Mesendoderm (in vitro differentiated cells): ENCODE measurements around the gene HOPX.

Experiments used
- DNase-seq: peaks from one replicate; pipeline ENCODE4 v3.0.0; 2013
- H2AK5ac ChIP-seq: 2 replicates; pipeline ENCODE4 v1.6.1; 2013; ENCODE audit warnings: low read length, inconsistent platforms
- H2BK120ac ChIP-seq: 2 replicates; pipeline ENCODE4 v1.6.1; 2013; ENCODE audit warnings: low read depth, mild to moderate bottlenecking, low read length, moderate library complexity, mixed read lengths
- H2BK15ac ChIP-seq: replicated peaks from 2 replicates; pipeline ENCODE4 v1.6.1; 2013; ENCODE audit warnings: low read depth, mild to moderate bottlenecking, moderate library complexity
- H2BK5ac ChIP-seq: 2 replicates; pipeline ENCODE4 v1.6.1; 2013; ENCODE audit warnings: low read length, inconsistent platforms
- H3K18ac ChIP-seq: 2 replicates; pipeline ENCODE4 v1.6.1; 2013; ENCODE audit warnings: mild to moderate bottlenecking, low read length, mixed read lengths
- H3K23ac ChIP-seq: one replicate; pipeline ENCODE4 v1.6.1; 2013; ENCODE audit warnings: low read length
- H3K27ac ChIP-seq: 2 replicates; pipeline ENCODE4 v1.5.1; 2013; ENCODE audit warnings: low read depth, mild to moderate bottlenecking, inconsistent platforms, low read length, moderate library complexity
- H3K27me3 ChIP-seq: 2 replicates; pipeline ENCODE4 v1.6.1; 2013; ENCODE audit warnings: low read length, control low read depth, mild to moderate bottlenecking, inconsistent platforms; ENCODE audit not compliant: insufficient read depth, poor library complexity
- H3K36me3 ChIP-seq: 2 replicates; pipeline ENCODE4 v1.6.1; 2013; ENCODE audit warnings: low read length, inconsistent platforms; ENCODE audit not compliant: control insufficient read depth, insufficient read depth
- H3K4ac ChIP-seq: one replicate; pipeline ENCODE4 v1.6.1; 2013; ENCODE audit warnings: low read depth, mild to moderate bottlenecking, low read length, moderate library complexity
- H3K4me1 ChIP-seq: 2 replicates; pipeline ENCODE4 v1.6.1; 2013; ENCODE audit warnings: low read depth, low read length, inconsistent platforms; ENCODE audit not compliant: control insufficient read depth
- H3K4me2 ChIP-seq: 2 replicates; pipeline ENCODE4 v1.6.1; 2013; ENCODE audit warnings: low read length
- H3K4me3 ChIP-seq: 2 replicates; pipeline ENCODE4 v1.5.1; 2013; ENCODE audit warnings: mild to moderate bottlenecking, low read length
- H3K56ac ChIP-seq: one replicate; pipeline ENCODE4 v1.6.1; 2013; ENCODE audit warnings: low read length
- H3K79me1 ChIP-seq: 2 replicates; pipeline ENCODE4 v1.6.1; 2013; ENCODE audit warnings: low read length, inconsistent platforms
- H3K79me2 ChIP-seq: 2 replicates; pipeline ENCODE4 v1.6.1; 2013; ENCODE audit warnings: mild to moderate bottlenecking, low read length; ENCODE audit not compliant: control insufficient read depth, insufficient read depth
- H3K9ac ChIP-seq: 2 replicates; pipeline ENCODE4 v1.6.1; 2013; ENCODE audit warnings: low read length, inconsistent platforms
- H4K5ac ChIP-seq: one replicate; pipeline ENCODE4 v1.6.1; 2013; ENCODE audit warnings: low read length
- H4K8ac ChIP-seq: one replicate; pipeline ENCODE4 v1.6.1; 2013; ENCODE audit warnings: low read depth, mild to moderate bottlenecking, control low read depth, low read length, moderate library complexity
- WGBS: extraction: QIAGEN DNeasy Blood & Tissue Kit; methylation state at CpG from one replicate; pipeline ENCODE4 v1.1.7; 2013; ENCODE audit warnings: low lambda C conversion rate, missing lambda C conversion rate; ENCODE audit not compliant: insufficient coverage; ENCODE audit errors: extremely low coverage; 5-methylcytosine and 5-hydroxymethylcytosine counted together

HOPX gene

GRCh38 chr4:56648824-56649151, 32.3 kb downstream of the HOPX start:
- no peak for DNase-seq
- no peak overlapping the region for H3K4me2 ChIP-seq
- H3K18ac ChIP-seq, result no peak overlapping the region
- H3K4me1 ChIP-seq, result no peaks in the 10 kb centered on the region
- no peaks in the 10 kb centered on the region for H3K79me2 ChIP-seq
- peaks cover under 1% of the 10 kb centered on the region for H3K27me3 ChIP-seq
- no peak overlapping the region for H4K8ac ChIP-seq
- no peak overlapping the region for H2BK120ac ChIP-seq
- no peak overlapping the region for H3K4me3 ChIP-seq
- no peak overlapping the region for H2BK5ac ChIP-seq
- H3K27ac ChIP-seq, result no peak overlapping the region
- H3K36me3 ChIP-seq, result no peaks in the 10 kb centered on the region
- H3K56ac ChIP-seq, result no peak overlapping the region
- no peak overlapping the region for H3K23ac ChIP-seq
- H4K5ac ChIP-seq, result no peak overlapping the region
- H2AK5ac ChIP-seq, result no peak overlapping the region
- no peak overlapping the region for H2BK15ac ChIP-seq
- no peaks in the 10 kb centered on the region for H3K79me1 ChIP-seq
- no peak overlapping the region for H3K9ac ChIP-seq
- no peak overlapping the region for H3K4ac ChIP-seq

- Histone ChIP-seq H3K79me1 (no peaks in the 10 kb centered on the region), H2BK120ac (no peak overlapping the region), H3K36me3 (no peaks in the 10 kb centered on the region), H3K4me1 (no peaks in the 10 kb centered on the region), H3K27ac (no peak overlapping the region), H3K18ac (no peak overlapping the region), H3K79me2 (no peaks in the 10 kb centered on the region), H3K4me3 (no peak overlapping the region), H3K27me3 (no peaks in the 10 kb centered on the region), H3K56ac (no peak overlapping the region), H2AK5ac (no peak overlapping the region), H3K9ac (no peak overlapping the region), H3K4ac (no peak overlapping the region), H4K5ac (no peak overlapping the region), H2BK5ac (no peak overlapping the region), H2BK15ac (no peak overlapping the region), H3K23ac (no peak overlapping the region), H3K4me2 (no peak overlapping the region), H4K8ac (no peak overlapping the region)
- no peak for DNase-seq
- no CpG with 5 or more reads among the region's 5 CpGs for WGBS
Observed at GRCh38 chr4:56648021-56648823, 32.9 kb downstream of the HOPX start.

- Histone ChIP-seq H3K36me3 (no peaks in the 10 kb centered on the region), H3K56ac (no peak overlapping the region), H3K79me2 (no peaks in the 10 kb centered on the region), H3K18ac (no peak overlapping the region), H2BK5ac (no peak overlapping the region), H4K5ac (no peak overlapping the region), H3K4me1 (no peaks in the 10 kb centered on the region), H3K79me1 (no peaks in the 10 kb centered on the region), H3K27me3 (no peaks in the 10 kb centered on the region), H3K27ac (no peak overlapping the region), H3K4me2 (no peak overlapping the region), H3K4me3 (no peak overlapping the region), H3K23ac (no peak overlapping the region), H3K9ac (no peak overlapping the region), H3K4ac (no peak overlapping the region), H2AK5ac (no peak overlapping the region), H2BK15ac (no peak overlapping the region), H4K8ac (no peak overlapping the region), H2BK120ac (no peak overlapping the region)
- DNase-seq, result no peak
- WGBS, result no CpG with 5 or more reads among the region's 1 CpG
Observed at GRCh38 chr4:56646341-56646740, 34.8 kb downstream of the HOPX start.

GRCh38 chr4:56643596-56643995, 37.5 kb downstream of the HOPX start:
- H3K4me1 ChIP-seq, result no peaks in the 10 kb centered on the region
- no peak overlapping the region for H4K5ac ChIP-seq
- H3K18ac ChIP-seq, result no peak overlapping the region
- H4K8ac ChIP-seq, result no peak overlapping the region
- no peaks in the 10 kb centered on the region for H3K27me3 ChIP-seq
- no peaks in the 10 kb centered on the region for H3K36me3 ChIP-seq
- H3K56ac ChIP-seq, result no peak overlapping the region
- no peaks in the 10 kb centered on the region for H3K79me2 ChIP-seq
- no peak overlapping the region for H3K27ac ChIP-seq
- no peak overlapping the region for H3K4me3 ChIP-seq
- no peak overlapping the region for H3K4me2 ChIP-seq
- H2BK5ac ChIP-seq, result no peak overlapping the region
- H2BK15ac ChIP-seq, result no peak overlapping the region
- no peak overlapping the region for H3K9ac ChIP-seq
- H3K79me1 ChIP-seq, result no peaks in the 10 kb centered on the region
- no peak overlapping the region for H2AK5ac ChIP-seq
- no peak overlapping the region for H3K4ac ChIP-seq
- H3K23ac ChIP-seq, result no peak overlapping the region
- no peak for DNase-seq
- no peak overlapping the region for H2BK120ac ChIP-seq
- WGBS, result no CpG with 5 or more reads among the region's 6 CpGs

GRCh38 chr4:56641494-56642051, 39.5 kb downstream of the HOPX start:
- no CpG with 5 or more reads among the region's 4 CpGs for WGBS
- H2AK5ac ChIP-seq, result no peak overlapping the region
- H3K4me1 ChIP-seq, result no peaks in the 10 kb centered on the region
- no peaks in the 10 kb centered on the region for H3K79me2 ChIP-seq
- no peak overlapping the region for H2BK15ac ChIP-seq
- H3K56ac ChIP-seq, result no peak overlapping the region
- H3K23ac ChIP-seq, result no peak overlapping the region
- no peak overlapping the region for H2BK5ac ChIP-seq
- no peak overlapping the region for H3K4me3 ChIP-seq
- H2BK120ac ChIP-seq, result no peak overlapping the region
- H3K27me3 ChIP-seq, result no peaks in the 10 kb centered on the region
- no peak for DNase-seq
- no peaks in the 10 kb centered on the region for H3K79me1 ChIP-seq
- H3K18ac ChIP-seq, result no peak overlapping the region
- H3K9ac ChIP-seq, result no peak overlapping the region
- H4K5ac ChIP-seq, result no peak overlapping the region
- no peaks in the 10 kb centered on the region for H3K36me3 ChIP-seq
- H3K27ac ChIP-seq, result no peak overlapping the region
- no peak overlapping the region for H3K4ac ChIP-seq
- no peak overlapping the region for H4K8ac ChIP-seq
- no peak overlapping the region for H3K4me2 ChIP-seq
